Measurements from ENCODE around the gene SKAP1. TPM values are rescaled to one million over a fixed set of nuclear protein-coding genes. Genes with fewer than 3 reads are reported as not detected.

The SKAP1 gene
- polyA plus RNA-seq, 1 of the 3 experiments (the other 2 are of a cell fraction) = not detected

- Histone ChIP-seq H3K4me2 (no peak overlapping the region), H2AFZ (ENCODE audit: low read depth) (no peak overlapping the region), H3K4me3 (ENCODE audit: low read depth in 2 of 2, low read length in 1 of 2) (no peak overlapping the region), H3K79me2 (ENCODE audit: insufficient read depth) (no peaks in the 10 kb centered on the region), H3F3A (replicated peaks; ENCODE audit: insufficient read depth) (no peaks in the 10 kb centered on the region), H3K27ac (ENCODE audit: low read depth in 2 of 2, low read length in 1 of 2) (no peak overlapping the region), H3K9me2 (no peaks in the 10 kb centered on the region), H4K20me1 (ENCODE audit: insufficient read depth) (no peaks in the 10 kb centered on the region), H3K9ac (no peak overlapping the region), H3K27me3 (ENCODE audit: insufficient read depth) (peaks cover 68% of the 10 kb centered on the region), H3K9me3 (no peaks in the 10 kb centered on the region), H3K4me1 (ENCODE audit: control insufficient read depth in 1 of 2, insufficient read depth in 2 of 2, low read depth in 1 of 2, low read length in 1 of 2) (no peaks in the 10 kb centered on the region), H3K36me3 (replicated peaks in 1 of 2; ENCODE audit: control insufficient read depth in 1 of 2, insufficient read depth in 2 of 2, low read length in 1 of 2) (no peaks in the 10 kb centered on the region)
- DNase-seq = no peak
- TF ChIP-seq GATA2 (CRISPR knock-in tag; IDR thresholded peaks at IDR 0.05) = no peak
- no peak for TF ChIP-seq POLR2AphosphoS5 (IDR thresholded peaks at IDR 0.05; ENCODE audit: low read depth, low read length)
- TF ChIP-seq YY1 (IDR thresholded peaks at IDR 0.05; ENCODE audit: low read depth) = no peak
- TF ChIP-seq RCOR1 (IDR thresholded peaks at IDR 0.05; ENCODE audit: low read length) = no peak
- TF ChIP-seq MEF2A (IDR thresholded peaks at IDR 0.05; ENCODE audit: borderline replicate concordance, low read depth) = no peak
- TF ChIP-seq MAX (IDR thresholded peaks at IDR 0.05; ENCODE audit: low read depth) = no peak
- TF ChIP-seq RXRA (IDR thresholded peaks at IDR 0.05; ENCODE audit: borderline replicate concordance, low read depth) = no peak
- TF ChIP-seq, protein P1, sequence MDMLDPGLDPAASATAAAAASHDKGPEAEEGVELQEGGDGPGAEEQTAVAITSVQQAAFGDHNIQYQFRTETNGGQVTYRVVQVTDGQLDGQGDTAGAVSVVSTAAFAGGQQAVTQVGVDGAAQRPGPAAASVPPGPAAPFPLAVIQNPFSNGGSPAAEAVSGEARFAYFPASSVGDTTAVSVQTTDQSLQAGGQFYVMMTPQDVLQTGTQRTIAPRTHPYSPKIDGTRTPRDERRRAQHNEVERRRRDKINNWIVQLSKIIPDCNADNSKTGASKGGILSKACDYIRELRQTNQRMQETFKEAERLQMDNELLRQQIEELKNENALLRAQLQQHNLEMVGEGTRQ (IDR thresholded peaks at IDR 0.05; ENCODE audit: borderline replicate concordance, low read depth, low read length) = no peak
- TF ChIP-seq EZH2phosphoT487 (IDR thresholded peaks at IDR 0.05; ENCODE audit: borderline replicate concordance, low read depth) = no peak
- no peak for TF ChIP-seq TAF1 (IDR thresholded peaks at IDR 0.05; ENCODE audit: borderline replicate concordance, low read depth, low read length)
- TF ChIP-seq NFIC (IDR thresholded peaks at IDR 0.05; ENCODE audit: borderline replicate concordance) = no peak
- TF ChIP-seq FOXM1 (IDR thresholded peaks at IDR 0.05; ENCODE audit: low read depth) = no peak
- no peak for TF ChIP-seq TEAD4 (IDR thresholded peaks at IDR 0.05; ENCODE audit: borderline replicate concordance, insufficient read depth)
- TF ChIP-seq, protein P2, sequence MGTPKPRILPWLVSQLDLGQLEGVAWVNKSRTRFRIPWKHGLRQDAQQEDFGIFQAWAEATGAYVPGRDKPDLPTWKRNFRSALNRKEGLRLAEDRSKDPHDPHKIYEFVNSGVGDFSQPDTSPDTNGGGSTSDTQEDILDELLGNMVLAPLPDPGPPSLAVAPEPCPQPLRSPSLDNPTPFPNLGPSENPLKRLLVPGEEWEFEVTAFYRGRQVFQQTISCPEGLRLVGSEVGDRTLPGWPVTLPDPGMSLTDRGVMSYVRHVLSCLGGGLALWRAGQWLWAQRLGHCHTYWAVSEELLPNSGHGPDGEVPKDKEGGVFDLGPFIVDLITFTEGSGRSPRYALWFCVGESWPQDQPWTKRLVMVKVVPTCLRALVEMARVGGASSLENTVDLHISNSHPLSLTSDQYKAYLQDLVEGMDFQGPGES (IDR thresholded peaks at IDR 0.05; ENCODE audit: low read depth, low read length) = no peak
- TF ChIP-seq TCF12 (IDR thresholded peaks at IDR 0.05) = no peak
- no peak for TF ChIP-seq RFX5 (IDR thresholded peaks at IDR 0.05; ENCODE audit: low read length)
- WGBS (ENCODE audit: low lambda C conversion rate) = 5% methylated on average over 2 of the region's 2 CpGs
- ChIA-PET CTCF (interaction anchor here (1.3 to 1.8 kb wide), 5 partner anchors 9 to 365 kb away, joined by 3 to 8 read pairs (median 4); no protein-coding TSS in a partner anchor), POLR2A (no interaction called here)
These were observed 176.0 kb downstream of the SKAP1 start for GRCh38 chr17:48253975-48254374.

GRCh38 chr17:48251950-48252349 lies 178.1 kb downstream of the SKAP1 start:
- 21% methylated on average over 3 of the region's 3 CpGs for WGBS (ENCODE audit: low lambda C conversion rate)
- Histone ChIP-seq H3K27me3 (ENCODE audit: insufficient read depth) (peaks cover 66% of the 10 kb centered on the region), H3K9ac (no peak overlapping the region), H3K79me2 (ENCODE audit: insufficient read depth) (no peaks in the 10 kb centered on the region), H3K4me3 (ENCODE audit: low read depth in 2 of 2, low read length in 1 of 2) (no peak overlapping the region), H3K9me2 (no peaks in the 10 kb centered on the region), H3K9me3 (no peaks in the 10 kb centered on the region), H3K36me3 (replicated peaks in 1 of 2; ENCODE audit: control insufficient read depth in 1 of 2, insufficient read depth in 2 of 2, low read length in 1 of 2) (no peaks in the 10 kb centered on the region), H3K4me1 (ENCODE audit: control insufficient read depth in 1 of 2, insufficient read depth in 2 of 2, low read depth in 1 of 2, low read length in 1 of 2) (no peaks in the 10 kb centered on the region), H3K27ac (ENCODE audit: low read depth in 2 of 2, low read length in 1 of 2) (no peak overlapping the region), H2AFZ (ENCODE audit: low read depth) (no peak overlapping the region), H4K20me1 (ENCODE audit: insufficient read depth) (no peaks in the 10 kb centered on the region), H3K4me2 (no peak overlapping the region), H3F3A (replicated peaks; ENCODE audit: insufficient read depth) (no peaks in the 10 kb centered on the region)
- POLR2A ChIA-PET = no interaction called here
- CTCF ChIA-PET = no interaction called here
- no peak for DNase-seq
- TF ChIP-seq, protein P3, sequence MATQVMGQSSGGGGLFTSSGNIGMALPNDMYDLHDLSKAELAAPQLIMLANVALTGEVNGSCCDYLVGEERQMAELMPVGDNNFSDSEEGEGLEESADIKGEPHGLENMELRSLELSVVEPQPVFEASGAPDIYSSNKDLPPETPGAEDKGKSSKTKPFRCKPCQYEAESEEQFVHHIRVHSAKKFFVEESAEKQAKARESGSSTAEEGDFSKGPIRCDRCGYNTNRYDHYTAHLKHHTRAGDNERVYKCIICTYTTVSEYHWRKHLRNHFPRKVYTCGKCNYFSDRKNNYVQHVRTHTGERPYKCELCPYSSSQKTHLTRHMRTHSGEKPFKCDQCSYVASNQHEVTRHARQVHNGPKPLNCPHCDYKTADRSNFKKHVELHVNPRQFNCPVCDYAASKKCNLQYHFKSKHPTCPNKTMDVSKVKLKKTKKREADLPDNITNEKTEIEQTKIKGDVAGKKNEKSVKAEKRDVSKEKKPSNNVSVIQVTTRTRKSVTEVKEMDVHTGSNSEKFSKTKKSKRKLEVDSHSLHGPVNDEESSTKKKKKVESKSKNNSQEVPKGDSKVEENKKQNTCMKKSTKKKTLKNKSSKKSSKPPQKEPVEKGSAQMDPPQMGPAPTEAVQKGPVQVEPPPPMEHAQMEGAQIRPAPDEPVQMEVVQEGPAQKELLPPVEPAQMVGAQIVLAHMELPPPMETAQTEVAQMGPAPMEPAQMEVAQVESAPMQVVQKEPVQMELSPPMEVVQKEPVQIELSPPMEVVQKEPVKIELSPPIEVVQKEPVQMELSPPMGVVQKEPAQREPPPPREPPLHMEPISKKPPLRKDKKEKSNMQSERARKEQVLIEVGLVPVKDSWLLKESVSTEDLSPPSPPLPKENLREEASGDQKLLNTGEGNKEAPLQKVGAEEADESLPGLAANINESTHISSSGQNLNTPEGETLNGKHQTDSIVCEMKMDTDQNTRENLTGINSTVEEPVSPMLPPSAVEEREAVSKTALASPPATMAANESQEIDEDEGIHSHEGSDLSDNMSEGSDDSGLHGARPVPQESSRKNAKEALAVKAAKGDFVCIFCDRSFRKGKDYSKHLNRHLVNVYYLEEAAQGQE (IDR thresholded peaks at IDR 0.05; ENCODE audit: low read depth, low read length) = no peak
- TF ChIP-seq POLR2AphosphoS5 (IDR thresholded peaks at IDR 0.05; ENCODE audit: low read depth, low read length) (no peak), NFIC (IDR thresholded peaks at IDR 0.05; ENCODE audit: borderline replicate concordance) (no peak), SMC3 (IDR thresholded peaks at IDR 0.05; ENCODE audit: low read depth, low read length) (no peak), SIN3A (IDR thresholded peaks at IDR 0.05; ENCODE audit: borderline replicate concordance, low read depth, low read length) (no peak), TAF1 (IDR thresholded peaks at IDR 0.05; ENCODE audit: borderline replicate concordance, low read depth, low read length) (no peak), TCF12 (IDR thresholded peaks at IDR 0.05) (no peak), RXRA (IDR thresholded peaks at IDR 0.05; ENCODE audit: borderline replicate concordance, low read depth) (no peak)
- TF ChIP-seq, protein P2 (IDR thresholded peaks at IDR 0.05; ENCODE audit: low read depth, low read length) = no peak

Measured in SK-N-SH (cell line).